ENCODE measurements around the gene TPT1. TPM values are rescaled to one million over a fixed set of nuclear protein-coding genes. Genes with fewer than 3 reads are reported as not detected.
A peak's percentile ranks its signal among the peaks of the same experiment; 100 is the strongest.
"Not testable (repeated sequence)": the region's sequence is repeated elsewhere in the genome, so short reads cannot be mapped to it uniquely, and the experiment has no call there.

The TPT1 gene
- total RNA-seq, 1 experiment from 2014 or later = 1,961 TPM

DNA sequence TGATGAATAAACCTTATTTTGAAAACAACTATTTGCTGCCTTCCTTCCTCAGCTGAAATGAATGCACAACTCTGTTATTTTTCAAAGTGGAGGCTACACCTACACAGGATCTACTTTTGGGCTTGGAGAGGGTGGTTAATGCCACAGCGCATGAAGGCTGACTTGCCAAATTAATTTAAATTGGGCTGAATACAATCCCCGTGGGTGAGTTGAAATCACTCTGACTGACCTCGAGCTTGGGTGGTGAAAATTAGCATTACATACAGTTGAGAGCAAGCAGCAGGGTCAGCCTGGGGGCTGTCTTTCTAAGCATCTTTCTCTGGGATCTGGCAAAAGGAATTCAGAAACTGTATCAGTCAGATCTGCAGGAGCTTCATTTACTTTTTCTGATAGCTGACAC is 38.5 kb downstream of the TPT1 start:
- no peak for DNase-seq (ENCODE audit: low read depth)

DNA sequence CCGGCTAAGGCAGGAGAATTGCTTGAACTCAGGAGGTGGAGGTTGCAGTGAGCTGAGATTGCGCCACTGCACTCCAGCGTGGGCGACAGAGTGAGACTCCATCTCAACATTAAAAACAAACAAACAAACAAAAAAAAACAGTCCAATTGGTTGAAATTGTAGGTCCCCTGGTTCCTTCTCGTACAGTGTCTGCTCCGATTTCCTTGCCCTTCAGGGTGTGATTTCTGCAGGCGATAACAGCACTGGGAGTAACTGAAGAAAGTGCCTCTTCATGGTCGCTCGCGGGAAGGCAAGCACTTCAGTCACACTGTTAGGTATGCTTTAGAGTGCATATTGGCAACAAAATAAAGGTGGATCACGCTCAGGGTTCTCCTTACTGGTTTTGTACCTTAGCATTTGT is 39.7 kb downstream of the TPT1 start:
- no peak for DNase-seq (ENCODE audit: low read depth)

DNA sequence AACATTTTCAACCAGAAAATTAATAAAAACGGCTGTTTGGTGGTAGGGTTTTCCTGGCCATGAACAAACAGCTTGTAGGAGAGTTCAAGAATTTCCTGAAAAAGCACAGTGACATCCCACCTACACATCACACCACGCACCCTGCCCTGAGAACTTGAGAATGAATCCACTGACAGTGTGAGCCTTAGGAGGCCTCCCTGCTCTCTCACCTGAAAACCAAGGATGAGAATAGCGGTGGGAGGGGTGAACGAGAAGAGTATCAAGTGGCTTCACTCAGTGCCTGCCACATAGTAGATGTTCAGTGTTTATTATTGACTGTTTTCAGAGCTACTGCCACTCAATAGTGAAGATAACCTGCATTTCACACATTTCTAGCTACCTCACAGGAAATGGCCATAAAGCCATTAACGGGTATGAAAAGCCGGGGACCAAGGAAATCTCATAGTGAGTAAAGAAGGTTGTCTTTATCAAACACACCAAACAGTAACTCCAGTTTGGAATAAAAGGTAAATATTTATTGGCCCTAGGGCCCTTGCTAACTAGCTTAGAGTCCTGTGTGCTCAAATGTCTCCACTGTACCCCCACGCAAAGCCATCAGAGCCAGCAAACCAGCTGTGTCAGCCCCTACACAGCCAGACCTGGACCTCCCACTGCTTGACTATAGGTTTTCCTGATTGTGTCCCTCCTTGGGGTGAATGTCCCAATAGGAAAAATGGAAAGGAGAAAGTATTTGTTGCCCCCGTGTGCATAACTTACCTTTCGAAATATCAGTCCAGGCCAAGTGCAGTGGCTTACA is 40.6 kb downstream of the TPT1 start:
- DNase-seq (ENCODE audit: low read depth) = no peak

DNA sequence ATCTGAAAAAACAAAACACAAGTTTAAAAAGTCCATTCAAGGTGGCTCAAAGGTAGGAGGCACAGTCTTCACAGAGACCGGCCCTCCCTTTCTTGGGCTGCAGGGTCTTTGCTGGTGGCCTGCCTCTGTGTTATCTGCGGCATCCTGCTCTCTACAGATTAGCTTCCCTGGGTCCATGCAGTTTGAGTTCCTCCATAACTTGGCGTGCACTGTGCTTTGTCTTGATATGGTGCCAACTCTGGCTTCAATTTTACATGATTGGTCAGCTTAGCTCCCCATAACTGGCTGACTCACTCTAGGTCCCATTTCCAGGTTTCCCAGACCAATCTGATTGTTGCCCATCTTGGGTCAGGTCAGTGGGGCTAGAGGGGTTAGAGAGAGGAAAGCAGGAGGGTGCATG is 41.8 kb downstream of the TPT1 start:
- peak; percentile 19 for DNase-seq (ENCODE audit: low read depth)

DNA sequence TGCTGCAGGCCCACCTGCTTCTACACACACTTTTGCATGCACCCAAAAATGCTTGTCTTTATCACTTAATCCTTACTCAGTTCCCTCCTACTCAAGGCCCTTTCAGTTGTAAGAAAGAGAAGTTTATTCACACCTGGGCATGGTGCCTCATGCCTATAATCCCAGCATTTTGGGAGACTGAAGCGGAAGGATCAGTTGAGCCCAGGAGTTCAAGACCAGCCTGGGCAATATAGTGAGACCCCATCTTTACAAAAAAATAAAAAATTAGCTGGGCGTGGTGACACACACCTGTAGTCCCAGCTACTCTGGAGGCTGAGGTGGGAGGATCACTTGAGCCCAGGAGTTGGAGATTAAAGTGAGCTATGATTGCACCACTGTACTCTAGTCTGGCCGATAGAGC is 42.4 kb downstream of the TPT1 start:
- not testable (repeated sequence) for DNase-seq (ENCODE audit: low read depth)

DNA sequence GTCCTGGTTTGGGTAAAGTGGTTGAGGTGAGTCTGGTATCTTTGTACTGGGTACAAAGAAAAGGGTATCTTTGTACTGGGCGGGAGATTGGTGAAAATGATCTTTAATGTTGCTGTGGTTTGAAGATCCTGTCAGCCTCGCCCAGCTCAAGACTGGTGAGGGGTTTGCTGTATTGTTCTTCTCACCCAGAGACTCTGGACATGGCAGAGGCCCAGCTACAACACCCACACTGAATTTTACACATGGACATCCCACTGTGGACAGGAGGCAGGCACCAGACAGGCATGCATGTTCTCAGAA is 42.8 kb downstream of the TPT1 start:
- DNase-seq (ENCODE audit: low read depth) = no peak

DNA sequence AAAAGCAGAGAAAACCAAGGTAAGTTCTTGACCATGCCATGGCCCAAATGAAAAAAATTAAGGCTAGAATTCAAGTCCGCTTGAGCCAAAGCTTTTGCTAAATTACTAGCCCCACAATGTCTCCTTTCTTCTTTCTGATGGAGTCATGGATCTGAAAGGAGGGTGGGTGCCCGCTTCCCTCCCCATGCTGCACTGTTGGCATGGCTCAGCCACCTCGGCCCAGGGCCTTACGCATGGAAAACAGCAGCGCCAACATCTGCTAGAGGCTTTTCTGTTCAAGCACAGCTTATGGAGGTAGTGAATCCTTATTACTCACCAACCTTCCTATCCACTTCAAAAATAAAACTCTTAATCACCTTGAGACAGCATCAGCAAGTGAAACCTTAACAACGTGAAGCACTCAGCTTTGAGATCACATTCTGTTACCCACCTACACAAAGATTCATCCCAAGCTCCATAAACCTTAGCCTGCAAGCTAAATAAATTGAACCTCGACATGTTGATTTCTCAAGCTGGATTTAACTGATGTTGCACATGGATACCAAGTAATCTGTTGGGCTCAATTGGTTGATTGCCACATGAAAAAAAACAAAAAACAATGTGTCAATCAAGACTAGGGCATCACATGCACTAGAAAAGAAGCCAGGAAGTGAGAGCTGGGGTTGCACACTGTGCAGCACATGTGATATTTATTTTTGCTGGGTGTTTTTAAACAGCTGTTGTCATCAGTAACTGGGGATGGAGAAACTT is 43.4 kb downstream of the TPT1 start:
- DNase-seq (ENCODE audit: low read depth) = peak; percentile 86

DNA sequence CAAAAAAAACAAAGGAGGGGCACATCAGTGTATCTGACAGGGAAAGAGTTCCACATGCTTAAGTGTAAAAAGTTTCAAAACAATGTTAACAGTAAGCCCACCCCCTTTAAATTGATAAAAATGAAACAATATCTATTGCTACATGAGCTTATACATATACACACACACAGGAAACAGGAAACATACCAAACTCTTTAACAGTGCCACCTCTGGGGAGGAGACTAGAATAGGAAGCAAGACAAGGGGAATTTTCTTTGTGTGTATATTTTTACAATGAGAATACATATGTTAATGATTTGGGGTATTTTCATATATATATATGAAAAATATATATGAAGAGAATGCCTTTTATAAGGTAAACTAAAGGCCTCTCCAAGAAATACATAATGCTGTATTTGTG is 44.7 kb downstream of the TPT1 start:
- DNase-seq (ENCODE audit: low read depth) = peak; percentile 28

DNA sequence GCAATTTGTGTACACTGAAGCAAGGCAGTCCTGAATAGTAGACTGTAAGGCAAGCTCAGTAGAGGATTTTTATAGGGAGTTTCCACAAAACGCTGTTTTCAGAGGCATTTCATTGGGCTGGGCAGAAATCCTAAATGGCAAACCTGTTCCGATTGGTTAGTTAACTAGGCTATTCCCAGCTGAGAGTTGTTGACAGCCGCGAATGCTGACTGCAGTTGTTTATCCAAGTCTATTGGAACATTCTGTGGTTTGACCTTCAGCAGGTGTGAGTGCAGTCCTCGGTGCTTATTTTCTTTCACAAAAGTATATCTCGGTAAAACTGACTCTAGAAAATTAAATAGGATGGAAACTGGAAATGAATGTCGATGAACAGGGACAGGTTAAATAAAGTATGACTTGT is 45.4 kb downstream of the TPT1 start:
- DNase-seq (ENCODE audit: low read depth) = peak; percentile 98

DNA sequence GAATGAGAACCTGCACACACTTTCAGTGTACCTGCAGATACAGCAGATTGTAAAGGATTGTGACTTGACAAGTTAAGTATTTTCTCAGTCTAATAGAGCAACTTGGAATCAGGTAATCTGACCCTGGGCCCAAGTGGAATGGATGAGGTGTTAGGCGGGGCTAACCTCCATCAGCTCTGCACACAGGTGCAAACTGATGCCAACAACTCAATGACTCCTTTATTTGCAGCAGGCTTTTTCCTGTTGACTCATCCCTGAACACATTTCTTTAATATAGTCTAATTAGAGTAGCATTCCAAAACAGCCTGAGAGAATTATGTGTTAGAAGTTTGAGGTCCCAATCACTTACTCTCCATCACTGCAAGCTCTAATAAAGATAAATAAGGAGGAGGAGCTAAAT is 48.8 kb downstream of the TPT1 start:
- DNase-seq (ENCODE audit: low read depth) = peak; percentile 40

DNA sequence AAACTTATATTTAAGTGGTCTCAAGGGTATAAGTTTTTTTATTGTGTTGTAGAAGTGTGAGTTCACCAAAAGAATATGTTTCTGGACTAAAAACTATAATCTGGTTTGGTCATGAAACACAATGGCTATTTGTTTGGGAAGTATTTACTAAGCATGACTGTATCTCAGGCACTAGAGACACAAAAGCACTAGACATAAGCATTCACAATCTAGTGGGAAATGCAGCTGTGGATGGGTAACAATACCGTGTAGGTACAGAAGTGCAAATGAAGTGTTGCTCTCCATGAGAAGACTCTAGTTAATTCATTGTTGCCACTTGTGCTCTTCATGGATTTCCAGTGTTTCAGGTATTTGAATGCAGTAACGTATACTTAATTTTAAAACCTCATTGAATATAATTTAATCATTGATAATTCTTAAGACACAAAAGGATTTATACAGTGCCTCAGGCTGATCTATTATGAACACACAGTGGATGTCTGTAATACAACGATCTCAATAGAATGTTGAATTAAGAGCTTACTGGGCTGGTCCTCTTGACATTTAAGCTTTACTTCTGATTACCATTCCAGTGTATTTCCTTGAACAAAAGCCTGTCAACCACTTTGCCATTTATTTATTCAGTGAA is 50.9 kb downstream of the TPT1 start:
- DNase-seq (ENCODE audit: low read depth) = no peak

Other genes starting within 250 kb of the TPT1 start
- 65.4 and 66.6 TPM in 2 replicates for gene GTF2F2, start 220.7 kb downstream of the TPT1 start, total RNA-seq (2014; rRNA removed)
- gene KCTD4, start 140.1 kb downstream of the TPT1 start, total RNA-seq (2014; rRNA removed) = 0.64 TPM in 1 of 2 replicates, not detected in the other
- gene SLC25A30, start 77.2 kb upstream of the TPT1 start, total RNA-seq (2014; rRNA removed) = 9.2 and 14.2 TPM in 2 replicates
- gene COG3, start 123.8 kb upstream of the TPT1 start, total RNA-seq (2014; rRNA removed) = 28.3 and 29.8 TPM in 2 replicates

Measured in LHCN-M2 (cell line).